ENCODE data around the gene PRKCZ. TPM values are rescaled to one million over a fixed set of nuclear protein-coding genes. Genes with fewer than 3 reads are reported as not detected.

PRKCZ gene
- total and polyA plus RNA-seq, 2 experiments from 2014 or later, result 1.4 to 2.8 TPM

- Histone ChIP-seq H4K20me1 (ENCODE audit: insufficient read depth) (no peaks in the 10 kb centered on the region), H3K27me3 (replicated peaks; ENCODE audit: insufficient read depth) (no peaks in the 10 kb centered on the region), H3K9me3 (ENCODE audit: low read depth) (no peaks in the 10 kb centered on the region), H2AFZ (no peak overlapping the region), H3K9me2 (ENCODE audit: insufficient read depth) (no peaks in the 10 kb centered on the region), H3K4me1 (ENCODE audit: insufficient read depth) (no peaks in the 10 kb centered on the region), H3K9ac (no peak overlapping the region), H3K4me3 (no peak overlapping the region), H3K79me2 (ENCODE audit: insufficient read depth) (no peaks in the 10 kb centered on the region), H3K27ac (no peak overlapping the region), H3F3A (ENCODE audit: insufficient read depth) (no peaks in the 10 kb centered on the region), H3K4me2 (ENCODE audit: unreplicated experiment) (no peak overlapping the region), H3K36me3 (ENCODE audit: low read depth) (no peaks in the 10 kb centered on the region)
- DNase-seq, result no peak
- 86 to 88% methylated on average over 15 of the region's 15 CpGs for WGBS, 2 experiments (ENCODE audit: low coverage in 1 of 2, low lambda C conversion rate in 2 of 2, missing lambda C conversion rate in 2 of 2)
- in situ Hi-C loops (cut with MboI), result loop anchor here (25.0 kb wide), 1 partner anchor 328 kb away; no protein-coding TSS in a partner anchor
- TF ChIP-seq EZH2 (IDR thresholded peaks at IDR 0.05; ENCODE audit: insufficient read depth, poor library complexity, severe bottlenecking) (no peak), EZH2phosphoT487 (IDR thresholded peaks at IDR 0.05; ENCODE audit: insufficient read depth, low read depth) (no peak)
These were observed 133.7 kb downstream of the PRKCZ start for GRCh38 chr1:2183937-2184334.

DNA sequence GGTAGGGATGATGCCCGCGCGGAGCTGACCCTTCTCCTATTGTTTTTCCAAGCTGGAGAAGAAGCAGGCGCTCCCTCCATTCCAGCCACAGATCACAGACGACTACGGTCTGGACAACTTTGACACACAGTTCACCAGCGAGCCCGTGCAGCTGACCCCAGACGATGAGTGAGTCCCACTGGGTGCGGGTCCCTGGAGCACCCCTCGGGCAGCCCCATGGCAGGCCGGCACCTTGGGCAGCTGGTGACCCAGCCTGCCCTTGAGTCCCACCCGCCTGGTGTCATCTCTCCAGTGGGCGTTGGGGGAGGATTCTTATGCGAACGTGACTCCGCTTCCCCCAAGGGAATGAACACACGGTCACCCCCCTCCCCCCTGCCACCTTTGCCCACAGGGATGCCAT is 134.3 kb downstream of the PRKCZ start:
- Histone ChIP-seq H3K27me3 (replicated peaks; ENCODE audit: insufficient read depth) (no peaks in the 10 kb centered on the region), H2AFZ (no peak overlapping the region), H3K9me2 (ENCODE audit: insufficient read depth) (no peaks in the 10 kb centered on the region), H3K9me3 (ENCODE audit: low read depth) (no peaks in the 10 kb centered on the region), H4K20me1 (ENCODE audit: insufficient read depth) (no peaks in the 10 kb centered on the region), H3K4me3 (no peak overlapping the region), H3K36me3 (ENCODE audit: low read depth) (no peaks in the 10 kb centered on the region), H3K27ac (no peak overlapping the region), H3K79me2 (ENCODE audit: insufficient read depth) (no peaks in the 10 kb centered on the region), H3K9ac (no peak overlapping the region), H3K4me1 (ENCODE audit: insufficient read depth) (no peaks in the 10 kb centered on the region), H3F3A (ENCODE audit: insufficient read depth) (no peaks in the 10 kb centered on the region), H3K4me2 (ENCODE audit: unreplicated experiment) (no peak overlapping the region)
- WGBS, 2 experiments (ENCODE audit: low coverage in 1 of 2, low lambda C conversion rate in 2 of 2, missing lambda C conversion rate in 2 of 2), result 88 to 90% methylated on average over 18 of the region's 18 CpGs
- no peak for TF ChIP-seq EZH2 (IDR thresholded peaks at IDR 0.05; ENCODE audit: insufficient read depth, poor library complexity, severe bottlenecking)
- TF ChIP-seq EZH2phosphoT487 (IDR thresholded peaks at IDR 0.05; ENCODE audit: insufficient read depth, low read depth), result no peak
- in situ Hi-C loops (cut with MboI), result loop anchor here (25.0 kb wide), 1 partner anchor 328 kb away; no protein-coding TSS in a partner anchor
- DNase-seq, result no peak

DNA sequence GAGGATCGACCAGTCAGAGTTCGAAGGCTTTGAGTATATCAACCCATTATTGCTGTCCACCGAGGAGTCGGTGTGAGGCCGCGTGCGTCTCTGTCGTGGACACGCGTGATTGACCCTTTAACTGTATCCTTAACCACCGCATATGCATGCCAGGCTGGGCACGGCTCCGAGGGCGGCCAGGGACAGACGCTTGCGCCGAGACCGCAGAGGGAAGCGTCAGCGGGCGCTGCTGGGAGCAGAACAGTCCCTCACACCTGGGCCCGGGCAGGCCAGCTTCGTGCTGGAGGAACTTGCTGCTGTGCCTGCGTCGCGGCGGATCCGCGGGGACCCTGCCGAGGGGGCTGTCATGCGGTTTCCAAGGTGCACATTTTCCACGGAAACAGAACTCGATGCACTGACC is 134.7 kb downstream of the PRKCZ start:
- in situ Hi-C loops (cut with MboI), result loop anchor here (25.0 kb wide), 1 partner anchor 327 kb away; no protein-coding TSS in a partner anchor
- H2AFZ ChIP-seq, result no peak overlapping the region
- WGBS, 2 experiments (ENCODE audit: low coverage in 1 of 2, low lambda C conversion rate in 2 of 2, missing lambda C conversion rate in 2 of 2), result 96% methylated on average over 33 of the region's 33 CpGs

GRCh38 chr1:2185880-2186855 is 136.0 kb downstream of the PRKCZ start:
- Histone ChIP-seq H3K27ac (no peak overlapping the region), H3K9me3 (ENCODE audit: low read depth) (no peaks in the 10 kb centered on the region), H3K27me3 (replicated peaks; ENCODE audit: insufficient read depth) (no peaks in the 10 kb centered on the region), H4K20me1 (ENCODE audit: insufficient read depth) (no peaks in the 10 kb centered on the region), H3K36me3 (ENCODE audit: low read depth) (no peaks in the 10 kb centered on the region), H3K9me2 (ENCODE audit: insufficient read depth) (no peaks in the 10 kb centered on the region), H3K4me2 (ENCODE audit: unreplicated experiment) (no peak overlapping the region), H3K9ac (no peak overlapping the region), H3F3A (ENCODE audit: insufficient read depth) (no peaks in the 10 kb centered on the region), H3K79me2 (ENCODE audit: insufficient read depth) (peaks cover 11% of the 10 kb centered on the region), H3K4me1 (ENCODE audit: insufficient read depth) (peaks cover 9% of the 10 kb centered on the region; the same call in 1 of the 2 replicates), H3K4me3 (no peak overlapping the region), H2AFZ (no peak overlapping the region)
- DNase-seq, result no peak
- no peak for TF ChIP-seq EZH2 (IDR thresholded peaks at IDR 0.05; ENCODE audit: insufficient read depth, poor library complexity, severe bottlenecking)
- TF ChIP-seq EZH2phosphoT487 (IDR thresholded peaks at IDR 0.05; ENCODE audit: insufficient read depth, low read depth), result no peak
- WGBS, 2 experiments (ENCODE audit: low coverage in 1 of 2, low lambda C conversion rate in 2 of 2, missing lambda C conversion rate in 2 of 2), result 90 to 91% methylated on average over 37 to 38 of the region's 38 CpGs
- in situ Hi-C loops (cut with MboI), result loop anchor here (25.0 kb wide), 1 partner anchor 326 kb away; no protein-coding TSS in a partner anchor

More for the DNA sequence above, 134.7 kb downstream of the PRKCZ start:
- no peak overlapping the region for H3K4me3 ChIP-seq
- no peaks in the 10 kb centered on the region for H3K9me3 ChIP-seq (ENCODE audit: low read depth)
- H3K79me2 ChIP-seq (ENCODE audit: insufficient read depth), result no peaks in the 10 kb centered on the region
- H3K27me3 ChIP-seq (replicated peaks; ENCODE audit: insufficient read depth), result no peaks in the 10 kb centered on the region
- no peaks in the 10 kb centered on the region for H3K36me3 ChIP-seq (ENCODE audit: low read depth)
- no peak overlapping the region for H3K4me2 ChIP-seq (ENCODE audit: unreplicated experiment)
- H3K9ac ChIP-seq, result no peak overlapping the region
- H4K20me1 ChIP-seq (ENCODE audit: insufficient read depth), result no peaks in the 10 kb centered on the region
- no peak for DNase-seq
- no peak overlapping the region for H3K27ac ChIP-seq
- H3K4me1 ChIP-seq (ENCODE audit: insufficient read depth), result no peaks in the 10 kb centered on the region
- no peaks in the 10 kb centered on the region for H3F3A ChIP-seq (ENCODE audit: insufficient read depth)
- no peak for TF ChIP-seq EZH2 (IDR thresholded peaks at IDR 0.05; ENCODE audit: insufficient read depth, poor library complexity, severe bottlenecking)
- TF ChIP-seq EZH2phosphoT487 (IDR thresholded peaks at IDR 0.05; ENCODE audit: insufficient read depth, low read depth), result no peak
- no peaks in the 10 kb centered on the region for H3K9me2 ChIP-seq (ENCODE audit: insufficient read depth)

All from GM23248 (cell line).